ENCODE results near the gene DDX41. TPM values are rescaled to one million over a fixed set of nuclear protein-coding genes. Genes with fewer than 3 reads are reported as not detected.
A peak's percentile ranks its signal among the peaks of the same experiment; 100 is the strongest.

DDX41 gene
- total RNA-seq, 1 donor from 2014 or later, result 250 TPM

DNA sequence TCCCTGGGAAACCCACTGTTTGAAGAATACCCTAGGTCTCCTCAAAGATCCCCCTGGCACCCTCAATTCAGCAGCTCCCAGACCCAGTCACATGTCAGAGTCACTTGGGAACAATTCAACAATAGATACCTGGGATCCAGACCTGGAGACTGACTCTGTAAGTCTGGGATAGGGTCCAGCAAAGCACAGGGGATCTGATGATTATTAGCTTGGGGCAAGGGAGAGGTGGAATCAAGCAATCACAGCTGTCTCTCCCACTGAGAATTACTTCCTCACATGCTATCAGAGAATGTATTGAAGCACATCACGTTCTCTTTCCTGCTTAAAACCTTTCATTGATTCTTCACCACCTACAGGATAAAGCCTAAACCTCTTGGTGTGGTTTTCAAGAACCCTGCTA, 31.7 kb upstream of the DDX41 start:
- DNase-seq (ENCODE audit: low read depth) (no peak), FAIRE-seq (no peak)
- Histone ChIP-seq H3K27me3 (ENCODE audit: control insufficient read depth, insufficient read depth, low read length) (no peaks in the 10 kb centered on the region), H3K4me3 (ENCODE audit: low read depth, low read length) (no peak overlapping the region), H3K36me3 (ENCODE audit: control insufficient read depth, insufficient read depth, low read length) (peaks cover 5% of the 10 kb centered on the region)
- TF ChIP-seq, protein P1, sequence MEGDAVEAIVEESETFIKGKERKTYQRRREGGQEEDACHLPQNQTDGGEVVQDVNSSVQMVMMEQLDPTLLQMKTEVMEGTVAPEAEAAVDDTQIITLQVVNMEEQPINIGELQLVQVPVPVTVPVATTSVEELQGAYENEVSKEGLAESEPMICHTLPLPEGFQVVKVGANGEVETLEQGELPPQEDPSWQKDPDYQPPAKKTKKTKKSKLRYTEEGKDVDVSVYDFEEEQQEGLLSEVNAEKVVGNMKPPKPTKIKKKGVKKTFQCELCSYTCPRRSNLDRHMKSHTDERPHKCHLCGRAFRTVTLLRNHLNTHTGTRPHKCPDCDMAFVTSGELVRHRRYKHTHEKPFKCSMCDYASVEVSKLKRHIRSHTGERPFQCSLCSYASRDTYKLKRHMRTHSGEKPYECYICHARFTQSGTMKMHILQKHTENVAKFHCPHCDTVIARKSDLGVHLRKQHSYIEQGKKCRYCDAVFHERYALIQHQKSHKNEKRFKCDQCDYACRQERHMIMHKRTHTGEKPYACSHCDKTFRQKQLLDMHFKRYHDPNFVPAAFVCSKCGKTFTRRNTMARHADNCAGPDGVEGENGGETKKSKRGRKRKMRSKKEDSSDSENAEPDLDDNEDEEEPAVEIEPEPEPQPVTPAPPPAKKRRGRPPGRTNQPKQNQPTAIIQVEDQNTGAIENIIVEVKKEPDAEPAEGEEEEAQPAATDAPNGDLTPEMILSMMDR (IDR thresholded peaks at IDR 0.05; ENCODE audit: insufficient read depth, low read length, severe bottlenecking), result no peak

DNA sequence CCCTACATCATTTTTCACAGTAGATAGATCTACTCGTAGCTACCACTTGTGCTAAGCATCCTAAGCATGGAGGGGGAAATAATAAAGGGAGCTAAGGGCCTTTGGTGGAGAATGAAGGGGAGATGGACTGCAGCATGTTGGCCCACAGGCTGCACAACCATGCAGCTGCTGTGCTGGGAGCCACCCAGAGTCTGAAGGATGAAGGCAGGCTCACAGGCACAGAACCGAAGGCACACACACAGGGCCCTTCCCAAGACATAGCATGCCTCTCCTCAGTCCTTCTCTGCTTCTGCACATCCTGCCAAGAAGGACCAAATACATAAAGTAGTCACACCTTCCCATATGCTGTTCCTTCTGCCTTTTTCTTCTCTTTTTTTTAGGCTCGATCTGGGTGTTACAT, 31.0 kb upstream of the DDX41 start:
- TF ChIP-seq, protein P1 (IDR thresholded peaks at IDR 0.05; ENCODE audit: insufficient read depth, low read length, severe bottlenecking), result no peak
- no peaks in the 10 kb centered on the region for H3K27me3 ChIP-seq (ENCODE audit: control insufficient read depth, insufficient read depth, low read length)
- peaks cover 4% of the 10 kb centered on the region for H3K36me3 ChIP-seq (ENCODE audit: control insufficient read depth, insufficient read depth, low read length)
- H3K4me3 ChIP-seq (ENCODE audit: low read depth, low read length), result no peak overlapping the region
- FAIRE-seq (no peak), DNase-seq (ENCODE audit: low read depth) (no peak)

DNA sequence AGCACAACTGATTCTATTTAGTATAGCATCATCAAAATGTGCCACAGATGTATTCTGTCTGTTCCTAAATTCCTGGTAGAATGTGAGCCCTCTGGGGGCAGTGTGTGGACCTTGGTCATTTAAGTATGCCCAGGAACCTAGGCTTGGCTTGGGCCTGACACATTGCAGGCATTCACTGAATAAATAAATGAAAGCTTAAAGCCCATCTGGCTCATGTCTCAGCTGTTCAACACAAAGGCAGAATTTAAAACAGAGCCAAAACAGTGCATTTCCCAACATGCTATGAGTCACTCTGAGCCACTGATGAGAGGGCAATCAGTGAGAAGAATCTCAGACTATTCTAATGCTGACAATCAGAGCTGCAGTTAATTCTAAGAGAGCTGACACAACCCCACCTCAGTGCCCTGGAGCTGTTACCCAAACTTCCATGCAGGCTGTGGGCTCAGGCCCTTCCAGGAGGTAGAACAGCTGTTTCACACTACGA, 29.5 kb upstream of the DDX41 start:
- peaks cover 5% of the 10 kb centered on the region for H3K36me3 ChIP-seq (ENCODE audit: control insufficient read depth, insufficient read depth, low read length)
- FAIRE-seq, result peak; percentile 80
- peak; percentile 100 for DNase-seq (ENCODE audit: low read depth)
- TF ChIP-seq, protein P1 (IDR thresholded peaks at IDR 0.05; ENCODE audit: insufficient read depth, low read length, severe bottlenecking), result no peak
- no peaks in the 10 kb centered on the region for H3K27me3 ChIP-seq (ENCODE audit: control insufficient read depth, insufficient read depth, low read length)
- no peak overlapping the region for H3K4me3 ChIP-seq (ENCODE audit: low read depth, low read length)

DNA sequence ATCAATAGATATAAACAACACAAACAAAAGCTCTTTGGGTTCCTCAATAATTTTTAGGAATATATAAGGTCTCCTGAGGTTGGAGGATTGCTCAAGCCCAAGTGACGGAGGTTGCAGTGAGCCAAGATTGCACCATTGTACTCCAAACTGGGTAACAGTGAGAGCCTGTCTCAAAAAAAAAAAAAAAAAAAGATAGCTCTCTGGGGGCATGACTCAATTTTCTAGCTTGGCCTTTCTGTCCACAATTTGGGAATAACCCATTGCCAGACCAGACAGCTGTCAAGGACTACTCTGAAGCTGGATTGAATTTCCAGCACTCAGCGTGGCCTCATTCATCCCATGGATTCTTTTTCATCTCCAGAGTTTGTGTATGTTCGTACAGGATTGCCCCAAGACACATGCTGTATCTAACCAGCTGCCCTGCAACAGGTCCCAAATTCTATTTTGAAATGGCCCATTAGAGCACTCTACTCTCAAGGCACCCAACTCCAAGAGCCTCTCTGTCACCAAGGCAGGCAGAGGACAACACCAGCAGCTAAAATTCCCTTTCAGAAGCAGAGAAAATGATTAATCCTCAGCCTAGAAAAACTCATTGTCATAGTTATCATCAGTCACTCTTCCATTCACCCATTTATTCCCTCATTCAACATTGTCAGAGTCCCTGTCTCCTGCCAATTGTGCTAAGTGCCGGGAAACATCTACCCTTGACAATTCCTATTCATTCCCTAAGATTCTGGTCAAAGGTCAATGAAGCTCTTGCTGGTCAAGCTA, 28.9 kb upstream of the DDX41 start:
- TF ChIP-seq, protein P1 (IDR thresholded peaks at IDR 0.05; ENCODE audit: insufficient read depth, low read length, severe bottlenecking), result no peak
- H3K27me3 ChIP-seq (ENCODE audit: control insufficient read depth, insufficient read depth, low read length), result no peaks in the 10 kb centered on the region
- no peak for FAIRE-seq
- H3K36me3 ChIP-seq (ENCODE audit: control insufficient read depth, insufficient read depth, low read length), result peaks cover 3% of the 10 kb centered on the region
- no peak overlapping the region for H3K4me3 ChIP-seq (ENCODE audit: low read depth, low read length)
- DNase-seq (ENCODE audit: low read depth), result peak; percentile 90

DNA sequence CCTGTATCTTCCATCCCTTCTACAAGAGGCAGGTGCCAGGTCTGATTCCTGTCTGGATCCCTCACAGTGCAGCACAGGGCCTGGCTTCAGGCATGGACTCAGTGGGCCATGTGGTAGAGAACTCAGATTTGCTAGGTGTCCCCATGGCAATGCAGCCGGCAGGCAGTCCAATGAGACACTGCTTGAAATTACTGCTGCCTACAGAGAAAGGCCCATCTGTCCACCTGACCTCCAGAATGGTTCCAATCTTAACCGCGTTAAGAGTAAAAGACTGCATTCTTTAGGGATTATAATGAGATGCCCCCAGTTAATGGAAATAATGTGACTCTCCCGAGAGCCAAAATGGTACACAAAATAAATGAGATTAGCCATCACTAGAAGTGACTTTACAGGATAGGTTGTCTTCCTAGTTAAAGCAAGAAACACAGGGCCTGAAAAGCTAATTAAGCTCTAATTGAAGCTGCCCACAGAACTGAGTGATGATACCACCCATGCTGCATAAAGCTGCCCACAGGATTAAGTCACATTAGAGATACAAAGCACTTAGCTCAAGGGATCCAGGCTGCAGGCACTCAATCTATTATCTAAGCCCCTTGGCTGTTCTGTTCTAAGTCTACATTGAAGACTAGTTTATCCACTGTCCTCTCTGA, 26.2 kb upstream of the DDX41 start:
- H3K36me3 ChIP-seq (ENCODE audit: control insufficient read depth, insufficient read depth, low read length), result peaks cover 7% of the 10 kb centered on the region
- TF ChIP-seq, protein P1 (IDR thresholded peaks at IDR 0.05; ENCODE audit: insufficient read depth, low read length, severe bottlenecking), result no peak
- no peaks in the 10 kb centered on the region for H3K27me3 ChIP-seq (ENCODE audit: control insufficient read depth, insufficient read depth, low read length)
- no peak for DNase-seq (ENCODE audit: low read depth)
- FAIRE-seq, result no peak
- H3K4me3 ChIP-seq (ENCODE audit: low read depth, low read length), result no peak overlapping the region
